Keratinocyte (primary cell): ENCODE data around the gene MMP28. TPM values are rescaled to one million over a fixed set of nuclear protein-coding genes. Genes with fewer than 3 reads are reported as not detected.

Experiments used
- DNase-seq: peaks from one replicate; pipeline ENCODE4 v3.0.0-alpha.2; 2011; ENCODE audit warnings: low read depth, missing footprints, low spot score
- FAIRE-seq: peaks from 2 replicates; lab custom pipeline; 2011; peaks lifted over from hg19 to GRCh38; lab: Jason Lieb, UNC
- H2AFZ ChIP-seq: 2 replicates; pipeline ENCODE4 v1.6.0; 2012; ENCODE audit warnings: low read length, control low read depth, inconsistent platforms; ENCODE audit not compliant: control insufficient read depth
- H3K27ac ChIP-seq: 2 replicates; pipeline ENCODE4 v1.5.1; 2011; ENCODE audit warnings: low read length; ENCODE audit not compliant: control insufficient read depth, insufficient read depth
- H3K27me3 ChIP-seq: 3 replicates; pipeline ENCODE4 v1.6.0; 2011; ENCODE audit warnings: low read length; ENCODE audit not compliant: control insufficient read depth, insufficient read depth; ENCODE audit errors: extremely low read depth
- H3K36me3 ChIP-seq, 2 experiments: 2 replicates in 1 of 2; 3 replicates in 1 of 2; pipeline ENCODE4 v1.5.1; 2011; ENCODE audit warnings: low read length in 2 of 2, mild to moderate bottlenecking in 1 of 2; ENCODE audit not compliant: control insufficient read depth in 2 of 2, insufficient read depth in 2 of 2; ENCODE audit errors: extremely low read depth in 1 of 2
- H3K4me1 ChIP-seq: 3 replicates; pipeline ENCODE4 v1.5.1; 2011; ENCODE audit warnings: low read length; ENCODE audit not compliant: control insufficient read depth, insufficient read depth; ENCODE audit errors: extremely low read depth
- H3K4me2 ChIP-seq: 3 replicates; pipeline ENCODE4 v1.6.0; 2011; ENCODE audit warnings: low read depth, low read length; ENCODE audit not compliant: control insufficient read depth, insufficient read depth; ENCODE audit errors: extremely low read depth
- H3K4me3 ChIP-seq, 3 experiments: fragments of 200-600 bp in 1 of 3; sonication (generic) in 1 of 3; 2 replicates in 2 of 3; 3 replicates in 1 of 3; pipeline ENCODE4 v1.5.1; 2011 to 2016; ENCODE audit warnings: low read length in 3 of 3, mild to moderate bottlenecking in 3 of 3, control low read depth in 2 of 3, inconsistent platforms in 1 of 3, low read depth in 1 of 3, mixed read lengths in 1 of 3, mixed run types in 1 of 3, moderate library complexity in 1 of 3; ENCODE audit not compliant: control insufficient read depth in 2 of 3, insufficient read depth in 2 of 3; ENCODE audit errors: extremely low read depth in 1 of 3
- H3K79me2 ChIP-seq: 2 replicates; pipeline ENCODE4 v1.6.0; 2012; ENCODE audit warnings: low read length; ENCODE audit not compliant: control insufficient read depth, insufficient read depth
- H3K9ac ChIP-seq: 3 replicates; pipeline ENCODE4 v1.6.0; 2011; ENCODE audit warnings: low read length; ENCODE audit not compliant: control insufficient read depth, insufficient read depth; ENCODE audit errors: extremely low read depth
- H3K9me1 ChIP-seq: 3 replicates; pipeline ENCODE4 v1.6.0; 2011; ENCODE audit warnings: low read length; ENCODE audit not compliant: control insufficient read depth, insufficient read depth; ENCODE audit errors: extremely low read depth
- H3K9me3 ChIP-seq: 2 replicates; pipeline ENCODE4 v1.5.1; 2012; ENCODE audit warnings: low read depth, low read length; ENCODE audit not compliant: control insufficient read depth
- H4K20me1 ChIP-seq: 3 replicates; pipeline ENCODE4 v1.6.0; 2011; ENCODE audit warnings: low read length; ENCODE audit not compliant: control insufficient read depth, insufficient read depth; ENCODE audit errors: extremely low read depth
- EZH2 ChIP-seq: IDR thresholded peaks from one replicate; pipeline ENCODE4 v1.6.1; 2012; ENCODE audit warnings: inconsistent platforms, mild to moderate bottlenecking, low read length, moderate library complexity
- dilution Hi-C: fragments of 300-500 bp; cut with MboI; formaldehyde crosslinking; loops from one replicate; pipeline ENCODE4 v1.7.0; 2020; ENCODE audit warnings: low sequenced_read_pairs; ENCODE audit not compliant: extremely low pct_ligation_motif_present
- polyA plus RNA-seq, 5 experiments: library from polyadenylated mRNA; depleted of rRNA in 3 of 5; stranded (reverse) in 3 of 5; stranded (forward) in 1 of 5; unstranded in 1 of 5; fragments of >200 nt; gene quantifications; 1 replicate in 1 of 5; 2 replicates in 3 of 5; 3 replicates in 1 of 5; pipeline versions ENCODE4 v1.2.1 to v1.2.3, GENCODE V29; 2011 to 2012; ENCODE audit warnings: missing spikeins in 2 of 5, low read depth in 1 of 5, low replicate concordance in 1 of 5
- TF ChIP-seq, protein P1 (sequence below), 3 experiments: IDR thresholded peaks in 1 of 3; conservative IDR thresholded peaks in 1 of 3; optimal IDR thresholded peaks in 1 of 3; 2 replicates in 2 of 3; 3 replicates in 1 of 3; pipeline versions ENCODE3 to v1.5.1; 2011; ENCODE audit warnings: low read length in 3 of 3, mild to moderate bottlenecking in 3 of 3, moderate library complexity in 2 of 3, control low read depth in 1 of 3, inconsistent platforms in 1 of 3; ENCODE audit not compliant: insufficient read depth in 2 of 3; ENCODE audit errors: extremely low read depth in 1 of 3

MMP28 gene
- polyA plus RNA-seq, 1 donor (not counting 4 experiments of a cell fraction or from before 2014, with no cell fraction given): 21.3 TPM

GRCh38 chr17:35742496-35742895 lies 52.9 kb downstream of the MMP28 start:
- FAIRE-seq (no peak), DNase-seq (no peak)
- H3K27me3 ChIP-seq: peaks cover 57% of the 10 kb centered on the region
- H3K9ac ChIP-seq: no peak overlapping the region
- H3K27ac ChIP-seq: no peak overlapping the region
- H4K20me1 ChIP-seq: no peaks in the 10 kb centered on the region
- TF ChIP-seq, protein P1, sequence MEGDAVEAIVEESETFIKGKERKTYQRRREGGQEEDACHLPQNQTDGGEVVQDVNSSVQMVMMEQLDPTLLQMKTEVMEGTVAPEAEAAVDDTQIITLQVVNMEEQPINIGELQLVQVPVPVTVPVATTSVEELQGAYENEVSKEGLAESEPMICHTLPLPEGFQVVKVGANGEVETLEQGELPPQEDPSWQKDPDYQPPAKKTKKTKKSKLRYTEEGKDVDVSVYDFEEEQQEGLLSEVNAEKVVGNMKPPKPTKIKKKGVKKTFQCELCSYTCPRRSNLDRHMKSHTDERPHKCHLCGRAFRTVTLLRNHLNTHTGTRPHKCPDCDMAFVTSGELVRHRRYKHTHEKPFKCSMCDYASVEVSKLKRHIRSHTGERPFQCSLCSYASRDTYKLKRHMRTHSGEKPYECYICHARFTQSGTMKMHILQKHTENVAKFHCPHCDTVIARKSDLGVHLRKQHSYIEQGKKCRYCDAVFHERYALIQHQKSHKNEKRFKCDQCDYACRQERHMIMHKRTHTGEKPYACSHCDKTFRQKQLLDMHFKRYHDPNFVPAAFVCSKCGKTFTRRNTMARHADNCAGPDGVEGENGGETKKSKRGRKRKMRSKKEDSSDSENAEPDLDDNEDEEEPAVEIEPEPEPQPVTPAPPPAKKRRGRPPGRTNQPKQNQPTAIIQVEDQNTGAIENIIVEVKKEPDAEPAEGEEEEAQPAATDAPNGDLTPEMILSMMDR (optimal IDR thresholded peaks at IDR 0.05 in 1 of 3, IDR thresholded peaks at IDR 0.05 in 1 of 3, conservative IDR thresholded peaks at IDR 0.05 in 1 of 3; ENCODE audit: extremely low read depth in 1 of 3, insufficient read depth in 2 of 3, low read length in 3 of 3): no peak
- TF ChIP-seq EZH2: no peak
- H3K4me1 ChIP-seq: no peaks in the 10 kb centered on the region
- no peaks in the 10 kb centered on the region for H3K79me2 ChIP-seq
- no peaks in the 10 kb centered on the region for H3K9me3 ChIP-seq
- H3K4me2 ChIP-seq: no peak overlapping the region
- no peak overlapping the region for H3K4me3 ChIP-seq
- no peaks in the 10 kb centered on the region for H3K9me1 ChIP-seq
- dilution Hi-C loops: no loop called here
- no peaks in the 10 kb centered on the region for H3K36me3 ChIP-seq
- no peak overlapping the region for H2AFZ ChIP-seq

GRCh38 chr17:35740997-35741931 lies 54.2 kb downstream of the MMP28 start:
- Histone ChIP-seq H3K36me3 (no peaks in the 10 kb centered on the region), H3K4me1 (no peaks in the 10 kb centered on the region), H3K4me2 (no peak overlapping the region), H2AFZ (no peak overlapping the region), H4K20me1 (no peaks in the 10 kb centered on the region), H3K27me3 (peaks cover 57% of the 10 kb centered on the region), H3K9ac (no peak overlapping the region), H3K4me3 (no peak overlapping the region), H3K9me1 (no peaks in the 10 kb centered on the region), H3K27ac (no peak overlapping the region), H3K79me2 (no peaks in the 10 kb centered on the region), H3K9me3 (no peaks in the 10 kb centered on the region)
- FAIRE-seq (no peak), DNase-seq (no peak)
- dilution Hi-C loops: no loop called here
- TF ChIP-seq, protein P1 (optimal IDR thresholded peaks at IDR 0.05 in 1 of 3, IDR thresholded peaks at IDR 0.05 in 1 of 3, conservative IDR thresholded peaks at IDR 0.05 in 1 of 3; ENCODE audit: extremely low read depth in 1 of 3, insufficient read depth in 2 of 3, low read length in 3 of 3): no peak
- peak; percentile 73 for TF ChIP-seq EZH2
